ENCODE results near the gene TRNP1.

- TF ChIP-seq CTCF (IDR thresholded peaks at IDR 0.05 in 2 of 3, conservative IDR thresholded peaks at IDR 0.05 in 1 of 3; ENCODE audit: control insufficient read depth in 2 of 3, extremely low read depth in 1 of 3, insufficient read depth in 1 of 3, low read depth in 3 of 3, low read length in 3 of 3) (no peak), ZNF217 (IDR thresholded peaks at IDR 0.05) (no peak), CBFB (IDR thresholded peaks at IDR 0.05; ENCODE audit: low read depth) (no peak), CREM (IDR thresholded peaks at IDR 0.05; ENCODE audit: low read depth) (no peak), HDAC2 (IDR thresholded peaks at IDR 0.05) (no peak), MXI1 (IDR thresholded peaks at IDR 0.05; ENCODE audit: low read depth, low read length) (no peak), SPI1 (IDR thresholded peaks at IDR 0.05; ENCODE audit: borderline replicate concordance, insufficient read depth, low read depth, low read length) (no peak)
- TF ChIP-seq, protein P1, sequence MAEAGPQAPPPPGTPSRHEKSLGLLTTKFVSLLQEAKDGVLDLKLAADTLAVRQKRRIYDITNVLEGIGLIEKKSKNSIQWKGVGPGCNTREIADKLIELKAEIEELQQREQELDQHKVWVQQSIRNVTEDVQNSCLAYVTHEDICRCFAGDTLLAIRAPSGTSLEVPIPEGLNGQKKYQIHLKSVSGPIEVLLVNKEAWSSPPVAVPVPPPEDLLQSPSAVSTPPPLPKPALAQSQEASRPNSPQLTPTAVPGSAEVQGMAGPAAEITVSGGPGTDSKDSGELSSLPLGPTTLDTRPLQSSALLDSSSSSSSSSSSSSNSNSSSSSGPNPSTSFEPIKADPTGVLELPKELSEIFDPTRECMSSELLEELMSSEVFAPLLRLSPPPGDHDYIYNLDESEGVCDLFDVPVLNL (IDR thresholded peaks at IDR 0.05; ENCODE audit: low read depth, low read length) = no peak
- TF ChIP-seq, protein P2, sequence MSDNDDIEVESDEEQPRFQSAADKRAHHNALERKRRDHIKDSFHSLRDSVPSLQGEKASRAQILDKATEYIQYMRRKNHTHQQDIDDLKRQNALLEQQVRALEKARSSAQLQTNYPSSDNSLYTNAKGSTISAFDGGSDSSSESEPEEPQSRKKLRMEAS (IDR thresholded peaks at IDR 0.05; ENCODE audit: low read depth, low read length) = no peak
Measured at GRCh38 chr1:26950602-26951001, 42.9 kb upstream of the TRNP1 start.

Measured in GM12878 (cell line).